Colon (tissue), 2 donors: ENCODE measurements around the gene ADD2.

ENCODE experiments used
- FAIRE-seq: peaks from 2 replicates; lab custom pipeline; 2012; peaks lifted over from hg19 to GRCh38; lab: Jason Lieb, UNC
- donor health status: control.
- donor health status: control.

ADD2 gene

DNA sequence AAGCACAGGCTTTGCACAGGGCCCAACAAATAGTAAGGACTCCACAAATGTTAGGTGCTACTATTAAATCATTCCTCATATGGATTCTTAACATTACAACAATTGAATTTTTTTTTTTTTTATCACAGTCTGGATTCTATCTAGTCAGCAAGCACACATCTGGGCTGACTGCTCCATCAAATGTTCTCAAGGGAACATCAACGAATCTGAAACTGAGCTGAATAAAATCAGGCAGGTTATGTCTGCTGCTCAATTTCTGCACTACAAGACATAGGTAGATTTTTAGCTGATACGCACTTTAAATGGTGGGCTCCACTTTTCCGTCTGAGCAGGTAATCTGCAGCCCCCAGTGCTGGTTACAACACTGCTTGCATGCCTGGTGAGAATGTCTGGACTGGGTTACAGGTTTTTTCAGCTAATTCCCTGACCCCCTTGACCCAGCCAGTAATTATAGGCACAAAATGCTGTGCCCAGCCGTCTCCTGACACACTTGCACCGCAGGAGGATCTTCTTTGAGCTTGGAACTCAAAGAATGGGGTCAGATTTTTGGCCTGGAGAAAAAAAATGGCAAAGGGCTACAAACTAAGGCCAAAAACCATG lies 44.6 kb downstream of the ADD2 start:
- no peak for FAIRE-seq

DNA sequence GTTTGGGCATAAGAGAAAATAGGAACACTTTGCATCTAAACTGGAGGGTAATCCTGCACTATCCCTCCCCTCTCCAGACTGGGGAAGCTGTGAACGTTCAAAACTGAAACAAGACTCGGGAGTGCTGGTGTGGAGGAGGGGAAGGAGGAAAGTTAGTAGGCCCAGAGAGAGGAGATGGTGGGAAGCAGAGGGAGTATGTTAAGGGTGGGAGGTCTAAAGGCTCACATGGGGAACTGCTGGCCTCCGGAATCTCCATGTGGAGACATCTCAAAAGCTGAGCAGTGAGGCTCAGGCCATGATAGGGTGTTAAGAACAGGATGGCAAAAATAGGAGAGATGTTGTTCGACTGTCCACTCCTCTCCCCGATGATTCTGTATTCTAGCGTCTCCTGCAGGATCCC lies 47.9 kb downstream of the ADD2 start:
- FAIRE-seq = no peak

DNA sequence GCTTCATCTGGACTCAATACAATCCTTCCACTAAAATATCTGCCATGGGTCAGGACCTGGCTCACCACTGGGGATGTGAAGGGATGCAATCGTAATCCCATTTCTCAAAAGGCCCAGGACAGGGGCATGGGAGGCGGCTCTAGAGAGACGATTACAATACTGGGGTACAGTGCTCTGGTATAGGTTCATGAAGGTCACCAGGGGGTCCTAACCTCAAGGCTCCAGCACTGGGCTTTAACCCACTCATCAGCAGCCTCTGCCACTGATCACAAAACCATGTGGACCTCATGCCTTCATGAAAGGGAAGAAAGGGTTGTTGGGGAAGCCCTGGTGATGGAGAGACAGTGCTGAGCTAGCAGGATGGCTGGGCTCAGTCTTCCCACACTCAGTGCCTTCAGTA lies 48.8 kb downstream of the ADD2 start:
- no peak for FAIRE-seq

DNA sequence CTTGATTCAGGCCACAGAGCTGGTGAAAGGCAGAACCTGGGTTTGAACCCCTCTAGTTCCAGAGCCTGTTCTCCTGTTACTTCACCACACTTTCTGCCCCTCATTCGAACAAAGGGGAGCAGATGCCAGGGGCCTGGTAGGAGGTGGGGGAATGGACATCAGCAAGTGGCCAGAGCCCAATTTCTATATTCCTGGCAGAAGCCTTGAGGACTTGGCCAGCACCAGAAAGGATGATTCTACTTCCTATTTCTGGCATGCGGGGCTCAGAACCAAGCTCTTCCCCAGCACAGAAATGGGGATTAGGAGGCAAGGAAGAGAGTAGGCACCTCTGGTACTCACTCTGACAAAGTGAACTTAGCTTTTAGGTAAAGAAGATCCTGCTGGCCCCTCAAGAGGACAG lies 49.3 kb downstream of the ADD2 start:
- FAIRE-seq = no peak

DNA sequence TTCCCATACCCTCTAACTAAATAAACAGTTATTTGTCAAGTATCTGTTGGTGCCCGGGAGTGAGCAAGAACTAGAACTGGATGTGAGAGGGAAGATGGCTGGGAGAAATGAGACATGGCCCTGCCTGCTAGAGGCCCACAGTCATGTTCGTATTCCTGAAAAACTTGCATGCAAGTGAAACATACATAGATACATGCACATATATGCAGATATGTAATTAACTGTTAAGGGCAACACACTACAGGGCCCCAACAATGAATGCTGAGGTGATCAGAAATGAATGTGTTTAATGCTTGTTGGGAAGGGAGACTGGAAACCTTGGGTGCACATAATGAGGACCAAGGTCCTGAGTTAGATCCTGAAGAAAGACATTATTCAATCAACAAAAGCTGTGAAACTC lies 49.8 kb downstream of the ADD2 start:
- no peak for FAIRE-seq

DNA sequence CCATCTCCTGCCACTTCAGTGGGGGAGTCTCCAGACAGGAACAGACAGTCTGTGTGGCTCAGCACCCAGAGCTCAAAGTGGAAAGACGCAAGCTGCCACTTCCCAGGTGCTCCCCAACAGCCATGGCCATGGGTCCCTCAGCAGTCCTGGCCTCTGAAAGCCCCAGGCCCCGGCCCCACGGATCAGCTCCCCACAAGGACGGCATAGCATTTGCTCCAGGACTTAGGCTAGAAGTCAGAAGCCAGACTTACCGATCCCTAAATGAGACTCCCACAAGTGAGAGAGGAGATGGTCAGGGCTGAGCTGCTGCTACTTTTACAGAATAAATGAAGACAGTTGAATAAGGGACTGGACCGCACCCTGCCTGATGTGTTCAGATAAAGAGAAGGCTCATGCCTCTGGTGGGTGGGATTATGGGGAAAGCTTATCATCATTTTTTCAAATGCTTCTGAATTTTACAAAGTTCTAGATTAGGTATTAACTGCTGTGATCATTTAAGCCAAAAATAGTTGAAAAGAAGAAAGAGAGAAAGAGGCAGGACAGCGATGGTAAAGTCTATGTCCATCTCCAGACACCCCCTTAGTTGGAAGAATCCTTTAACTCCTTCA lies 50.5 kb downstream of the ADD2 start:
- FAIRE-seq = no peak

DNA sequence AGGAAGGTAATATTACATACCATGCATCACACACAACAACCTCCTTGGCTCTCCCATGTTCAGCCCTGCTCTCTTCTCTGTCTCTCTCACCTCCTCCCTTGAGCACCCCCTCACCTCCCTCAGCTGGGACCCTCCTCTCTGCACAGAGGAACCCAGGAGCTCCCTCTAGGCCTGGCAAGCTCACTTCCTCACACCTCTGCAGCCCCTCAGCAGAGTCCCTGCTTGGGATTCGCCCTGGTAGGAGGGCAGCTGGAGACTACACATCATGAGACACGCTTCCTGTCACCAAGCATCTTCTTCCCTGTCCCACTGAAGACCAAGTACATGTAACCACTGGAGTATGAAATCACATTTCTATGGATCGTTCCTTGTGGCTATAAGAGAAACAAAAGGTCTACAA lies 51.0 kb downstream of the ADD2 start:
- no peak for FAIRE-seq

DNA sequence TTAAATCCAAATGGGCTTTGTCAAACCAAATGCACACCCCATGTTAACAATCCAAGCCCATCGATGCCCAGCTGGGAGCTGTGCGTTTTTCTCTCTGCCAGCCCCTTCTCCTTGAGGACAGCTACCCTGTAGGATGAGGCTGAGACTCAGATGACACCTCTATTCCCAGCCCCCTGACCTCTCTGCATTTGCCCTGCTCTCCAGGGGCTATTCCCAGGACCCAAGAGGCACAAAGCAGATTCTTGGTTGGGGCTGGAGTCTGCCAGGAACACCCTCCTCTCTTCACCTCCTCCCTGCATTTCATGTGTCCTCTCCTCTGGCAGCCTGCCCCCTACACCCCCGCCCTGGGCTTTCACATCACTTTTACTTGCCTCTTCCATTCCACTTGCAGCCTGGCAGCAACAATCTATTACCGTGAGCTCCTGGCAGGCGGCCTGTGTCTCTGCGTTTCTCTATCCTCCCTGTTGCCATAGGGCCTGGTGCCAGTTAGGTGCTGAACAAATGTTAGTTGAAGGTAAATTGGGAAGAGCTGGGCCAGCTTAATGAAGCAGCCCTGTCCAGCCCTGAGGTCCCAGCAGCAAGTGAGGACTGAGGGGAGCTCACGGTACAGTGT lies 51.8 kb downstream of the ADD2 start:
- FAIRE-seq = no peak

DNA sequence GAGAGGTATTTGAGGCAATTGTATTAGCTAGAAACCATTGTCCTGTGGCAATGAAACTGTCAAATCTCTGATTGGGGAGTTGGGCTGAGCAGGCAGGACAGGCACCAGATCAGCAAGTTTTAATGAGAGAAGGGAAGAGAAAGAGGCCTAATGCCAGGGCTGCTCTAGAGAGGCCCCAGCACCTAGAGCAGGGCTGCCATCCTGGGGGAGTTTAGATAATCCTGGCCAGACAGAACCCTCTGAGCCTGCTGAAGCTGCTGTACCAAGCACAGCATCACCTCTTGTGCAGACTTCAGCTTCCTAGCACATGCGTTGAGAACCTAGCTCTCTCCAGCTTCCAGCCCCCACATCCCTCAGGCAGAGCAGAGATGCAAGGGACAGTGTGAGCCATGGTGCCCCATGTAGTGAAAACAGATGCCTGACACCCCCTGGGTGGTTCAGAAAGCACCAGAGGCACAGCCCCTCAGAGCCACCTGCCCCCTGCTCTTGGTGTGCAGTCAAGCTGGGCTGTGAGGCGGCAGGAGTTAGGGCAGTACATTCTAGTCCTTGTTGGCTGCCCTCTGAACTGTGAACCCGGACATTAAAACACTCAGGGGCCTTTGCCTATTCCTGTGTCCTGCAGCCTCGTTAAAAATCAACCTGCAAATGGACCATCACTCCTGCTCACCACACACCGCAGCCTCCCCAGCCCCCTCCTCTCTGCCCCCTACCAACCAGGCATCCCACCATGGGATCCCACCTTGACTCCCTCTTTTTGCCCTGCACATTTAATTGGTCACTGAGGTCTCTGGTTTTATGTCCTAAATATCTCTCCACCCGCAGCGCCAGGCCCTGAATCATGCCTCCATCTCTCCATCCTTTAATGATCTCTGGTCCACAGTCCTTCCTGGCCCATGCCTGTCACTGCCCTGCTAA lies 52.7 kb downstream of the ADD2 start:
- FAIRE-seq = no peak

DNA sequence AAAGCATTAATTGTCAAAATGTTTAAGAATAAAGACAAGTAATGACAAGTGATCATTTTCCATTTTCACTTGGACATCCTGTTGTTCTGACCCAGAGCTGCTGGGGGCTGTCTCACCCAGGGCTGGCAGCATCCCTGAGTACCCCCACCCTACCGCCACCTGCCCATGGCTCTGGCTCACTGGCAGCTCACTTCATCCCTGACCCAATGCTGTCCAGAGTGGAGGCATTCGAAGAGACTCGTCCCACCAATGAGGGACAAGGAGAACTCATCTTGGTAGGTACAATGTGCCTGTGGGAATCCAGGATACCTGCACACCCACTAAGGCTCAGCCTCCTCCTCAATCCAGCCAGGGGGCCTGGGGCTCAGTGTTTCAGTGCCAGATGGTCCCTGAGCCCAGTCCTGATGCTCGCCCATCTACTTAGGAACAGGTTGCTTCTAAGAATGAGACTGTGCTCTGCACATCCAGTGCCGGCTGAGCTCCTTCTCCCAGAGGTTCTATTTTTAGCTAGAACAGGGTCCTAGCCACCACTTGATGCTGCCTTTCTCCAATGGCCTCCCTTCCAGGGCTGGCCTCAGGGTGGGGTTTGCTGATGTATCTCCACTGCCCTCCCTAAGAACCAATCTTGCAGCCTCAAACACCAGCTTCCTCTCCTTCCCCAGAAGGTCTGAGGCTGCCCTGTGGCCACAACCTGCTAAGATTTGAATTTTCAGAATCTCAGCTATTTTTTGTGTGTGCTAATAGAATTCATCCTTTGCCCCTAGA lies 53.7 kb downstream of the ADD2 start:
- FAIRE-seq = no peak

DNA sequence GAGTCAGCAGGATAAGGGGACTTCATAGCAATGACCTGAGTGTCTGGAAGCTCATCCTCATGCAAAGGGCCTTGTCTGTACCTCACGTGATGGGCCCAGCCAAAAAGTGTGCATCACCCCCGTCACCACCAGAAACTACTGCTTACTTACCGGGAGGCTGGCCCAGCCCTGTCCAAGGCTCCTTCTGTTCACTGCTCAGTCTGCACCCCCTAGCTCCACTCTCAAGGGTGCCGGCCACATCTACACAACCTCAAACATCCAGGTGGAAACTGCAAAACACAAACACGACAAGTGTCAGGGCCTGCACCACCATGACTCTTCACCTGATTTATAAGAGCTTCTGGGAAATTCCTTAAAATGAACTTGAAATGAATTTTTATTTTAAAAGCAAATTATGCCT lies 55.1 kb downstream of the ADD2 start:
- FAIRE-seq = no peak

DNA sequence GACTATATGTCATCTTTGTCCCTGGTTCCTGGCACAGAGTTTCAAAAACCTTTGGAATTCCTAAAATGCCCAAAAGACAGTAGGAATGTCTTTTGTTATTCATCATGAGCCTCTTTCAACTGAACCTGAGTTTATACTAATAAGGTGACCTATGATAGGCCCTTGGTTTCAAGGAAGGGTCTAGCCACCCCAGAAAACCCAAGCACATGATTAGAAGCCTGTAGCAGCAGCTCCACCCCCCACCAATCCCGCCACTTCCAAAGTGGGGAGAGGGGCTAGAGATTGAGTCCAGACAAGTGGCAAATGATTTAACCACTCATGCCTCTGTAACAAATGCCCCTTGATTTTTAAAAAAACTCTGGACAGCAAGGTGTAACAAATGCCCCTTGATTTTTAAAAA lies 56.8 kb downstream of the ADD2 start:
- FAIRE-seq = no peak

DNA sequence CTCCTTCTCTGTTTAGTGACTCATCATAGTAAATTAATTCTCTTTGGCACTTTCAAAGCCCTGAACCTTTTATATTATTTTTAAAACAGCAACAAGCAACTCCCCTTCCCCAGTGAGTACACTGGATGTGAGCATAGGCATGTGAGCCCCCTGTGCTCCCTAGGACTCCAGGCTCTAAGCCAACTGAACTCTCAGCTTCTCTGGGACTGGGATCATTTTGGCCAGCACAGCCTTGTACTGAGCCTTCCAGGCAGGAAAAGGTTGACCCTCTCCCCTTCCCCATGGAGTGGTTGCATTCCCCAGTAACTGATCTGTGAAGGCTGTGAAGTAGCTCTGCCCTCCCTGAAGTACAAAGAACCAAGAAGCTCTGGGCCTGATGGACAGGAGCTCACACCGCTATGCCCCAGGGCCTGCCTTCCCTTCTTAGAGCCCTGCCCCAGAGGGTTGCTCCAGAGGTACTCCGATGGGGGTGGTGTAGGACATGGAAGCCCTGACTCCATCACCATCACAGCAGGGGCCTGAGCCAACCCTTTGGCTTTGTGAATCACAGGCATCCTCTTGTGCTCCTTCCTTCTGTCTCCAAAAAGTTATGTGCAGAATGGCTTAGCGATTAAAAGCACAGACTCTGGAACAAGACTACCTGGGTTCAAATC lies 57.8 kb downstream of the ADD2 start:
- no peak for FAIRE-seq

DNA sequence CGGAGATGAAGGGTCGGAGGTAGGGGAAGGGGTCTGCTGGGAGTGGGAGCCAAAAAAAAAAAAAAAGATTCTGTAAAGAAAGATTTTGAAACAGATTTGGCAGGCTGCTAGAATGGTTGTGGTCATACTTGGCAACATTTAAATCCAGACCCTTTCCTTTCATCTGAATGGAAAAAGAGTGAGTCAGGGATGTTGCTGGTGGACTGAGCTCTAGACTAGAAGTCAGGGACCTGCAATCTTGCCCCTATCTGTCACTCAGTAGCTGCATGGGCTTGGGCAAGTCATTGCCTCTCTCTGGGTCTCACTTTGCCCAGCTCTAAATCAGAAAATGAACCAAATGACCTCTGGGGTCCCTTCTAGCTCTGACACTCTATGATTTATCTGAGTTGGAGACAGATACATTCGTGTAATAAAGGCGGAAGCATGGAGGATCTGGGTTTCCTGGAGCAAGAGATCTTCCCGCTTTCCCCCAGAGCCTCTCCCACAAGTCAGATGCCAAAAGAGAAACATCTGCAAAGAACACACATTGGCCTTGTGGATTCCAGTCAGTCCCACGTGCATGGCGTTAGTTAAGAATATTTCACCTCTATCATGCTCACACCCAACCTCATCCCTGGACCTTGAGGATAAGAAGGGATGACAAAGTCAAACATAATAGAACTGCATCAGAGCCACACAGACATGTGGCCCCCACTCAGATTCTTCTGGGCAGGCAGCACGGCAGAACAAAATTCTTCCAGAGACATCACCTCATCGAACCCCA lies 58.5 kb downstream of the ADD2 start:
- FAIRE-seq = no peak

DNA sequence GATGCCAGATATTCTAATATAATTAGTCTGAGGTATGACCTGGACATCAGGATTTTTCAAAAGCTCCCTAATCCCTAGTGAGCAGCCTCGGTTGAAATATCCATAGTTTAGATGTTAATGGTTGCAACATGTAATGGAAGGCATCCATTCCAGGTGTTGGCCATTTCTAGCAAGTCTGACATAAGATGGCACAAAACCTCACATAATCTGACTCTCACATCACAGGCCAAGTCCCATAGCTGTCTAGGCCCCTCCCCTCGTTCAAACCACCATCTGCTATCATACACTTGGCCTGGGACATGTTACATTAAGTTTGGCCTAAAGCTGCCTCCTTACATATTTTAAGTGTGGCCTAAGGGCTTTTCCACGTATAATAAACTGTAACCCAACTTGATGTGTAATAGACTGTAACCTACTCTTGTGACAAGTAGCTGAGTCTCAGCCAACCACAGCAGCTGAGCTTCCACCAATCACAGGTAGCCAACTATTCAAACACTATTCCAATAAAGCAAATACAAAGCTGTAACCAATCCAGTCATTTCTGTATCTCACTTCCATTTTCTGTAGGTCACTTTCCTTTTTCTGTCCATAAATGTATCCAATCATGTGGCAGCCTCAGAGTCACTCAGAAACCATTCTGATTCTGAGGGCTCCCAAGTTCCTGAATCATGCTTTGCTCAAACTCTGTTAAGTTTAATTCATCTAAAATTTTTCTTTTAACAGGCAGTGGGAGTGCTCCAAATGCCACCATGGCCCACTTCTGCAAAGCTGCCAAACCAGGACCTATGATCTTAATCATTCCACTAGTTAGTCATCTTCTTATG lies 59.4 kb downstream of the ADD2 start:
- FAIRE-seq = no peak

DNA sequence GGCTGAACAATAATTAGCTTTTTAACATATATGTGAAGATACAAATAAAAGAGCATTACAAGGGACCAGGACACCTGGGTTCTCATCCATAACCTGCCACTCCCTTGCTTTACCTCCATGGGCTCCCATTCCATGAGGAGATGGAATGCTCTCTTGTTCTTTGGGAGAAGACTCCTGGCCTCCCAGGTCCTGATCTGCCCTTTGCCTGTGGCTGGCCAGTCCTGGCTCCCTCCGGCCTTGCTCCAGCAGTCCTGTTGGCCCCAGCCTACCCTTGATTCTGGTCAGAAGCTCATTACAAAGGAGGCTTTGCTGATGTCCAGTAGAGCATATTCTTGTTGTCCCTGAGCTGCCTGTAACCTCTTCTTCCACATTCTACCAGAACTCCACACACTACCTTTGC lies 60.3 kb downstream of the ADD2 start:
- FAIRE-seq = no peak

DNA sequence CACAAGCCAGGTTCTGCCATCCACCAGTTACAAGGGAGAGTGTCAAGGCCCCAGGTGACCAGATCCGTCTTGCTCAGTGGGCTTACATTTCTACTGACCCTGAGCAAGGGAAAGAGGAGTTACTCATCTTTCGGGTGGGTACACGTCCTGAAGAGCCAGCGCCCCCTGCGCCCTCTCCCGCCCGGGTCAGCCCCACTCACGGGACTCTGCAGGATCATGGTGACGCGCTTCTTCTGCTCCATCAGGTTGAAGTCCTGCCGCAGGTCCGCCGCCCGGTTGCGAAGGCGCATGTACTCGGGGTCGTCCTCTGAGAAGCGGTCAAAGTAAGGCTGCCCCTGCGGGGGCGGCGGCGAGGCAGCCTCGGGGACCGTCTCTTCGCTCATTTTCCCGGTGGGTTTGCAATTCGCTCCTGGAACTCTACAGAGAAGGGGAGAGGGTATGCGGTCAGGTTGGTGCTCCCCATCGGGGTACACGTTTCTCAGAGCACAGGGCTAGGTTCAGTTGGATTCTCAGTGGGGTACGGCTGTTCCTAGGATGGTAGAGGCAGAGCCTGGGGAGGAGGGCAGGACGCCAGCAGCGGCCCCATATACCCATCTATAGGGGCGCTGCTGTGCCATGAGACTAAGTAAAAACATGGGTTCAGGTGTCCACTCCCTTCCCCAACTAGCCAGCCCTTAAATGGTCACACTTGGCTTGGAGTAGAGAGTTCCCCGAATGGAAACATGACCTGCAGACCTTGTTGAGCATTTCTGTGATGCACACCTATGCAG lies 61.8 kb downstream of the ADD2 start:
- FAIRE-seq = no peak

DNA sequence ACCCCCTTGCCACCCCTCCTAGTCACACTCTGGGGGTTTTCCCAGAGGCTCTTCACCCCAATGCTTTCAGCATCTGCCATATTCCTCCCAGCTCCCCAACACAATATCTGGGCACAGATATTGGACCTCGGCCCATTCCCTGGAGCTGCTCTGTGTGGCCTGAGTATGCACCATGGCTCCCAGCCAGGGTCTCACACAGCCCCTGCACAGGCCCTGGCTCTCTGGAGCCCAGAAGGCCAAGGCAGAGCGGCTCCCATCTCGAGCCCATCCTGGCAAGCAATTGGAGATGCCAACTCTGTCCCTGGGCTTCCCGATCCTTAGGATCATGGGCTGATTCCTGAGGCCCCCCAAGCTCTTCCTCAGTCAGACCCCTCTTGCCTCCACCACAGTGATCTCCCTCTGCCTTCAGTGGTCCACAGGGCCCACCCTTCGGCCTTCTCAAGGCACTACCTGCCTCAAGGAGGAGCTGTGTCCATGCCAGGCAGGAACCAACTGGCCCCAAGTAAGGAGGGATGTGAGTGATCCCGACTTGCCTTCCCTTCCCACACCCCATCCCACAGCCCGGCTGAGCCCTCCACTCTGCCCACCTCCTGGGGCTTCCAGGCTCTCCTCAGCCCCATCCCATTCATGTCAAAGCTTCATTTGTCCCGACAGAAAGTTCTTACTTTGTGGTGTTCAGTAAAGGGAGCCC lies 62.7 kb downstream of the ADD2 start:
- no peak for FAIRE-seq
